ENCODE data around the gene GSAP. TPM values are rescaled to one million over a fixed set of nuclear protein-coding genes. Genes with fewer than 3 reads are reported as not detected.
A peak's percentile ranks its signal among the peaks of the same experiment; 100 is the strongest.

The GSAP gene
- total RNA-seq, 2 experiments from 2014 or later, result 0.55 TPM; not detected in 1

DNA sequence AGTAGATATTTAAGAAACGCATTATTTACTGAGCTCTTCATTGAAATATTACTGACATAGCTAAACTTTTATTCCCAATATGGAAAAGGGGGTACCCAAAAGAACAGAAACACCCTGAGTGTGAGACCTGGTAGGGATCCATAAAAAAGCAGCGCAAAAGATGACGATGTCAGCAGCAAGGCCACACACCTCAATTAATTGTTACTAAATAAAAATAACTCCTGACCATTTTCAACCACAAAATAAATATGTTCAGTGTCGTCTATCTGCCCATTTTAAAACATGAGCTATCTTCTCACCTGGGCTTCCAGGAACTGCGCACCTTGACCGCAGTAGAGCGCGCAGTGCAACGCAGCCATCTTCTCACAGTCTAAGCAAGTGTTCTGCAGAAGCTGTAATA lies 61.2 kb downstream of the GSAP start:
- no peak for DNase-seq (ENCODE audit: low spot score)
- Histone ChIP-seq H3K4me3 (ENCODE audit: low read depth, low read length, poor library complexity, severe bottlenecking) (no peak overlapping the region), H3K9me2 (ENCODE audit: insufficient read depth, low read length) (no peaks in the 10 kb centered on the region), H3K4me1 (ENCODE audit: insufficient read depth, low read length, poor library complexity, severe bottlenecking) (peaks cover 12% of the 10 kb centered on the region), H3K4me2 (ENCODE audit: low read length) (no peak overlapping the region), H3K9me3 (ENCODE audit: low read length) (no peaks in the 10 kb centered on the region), H3K36me3 (ENCODE audit: insufficient read depth, low read length) (no peaks in the 10 kb centered on the region), H3K27ac (ENCODE audit: low read depth, low read length, poor library complexity, severe bottlenecking) (no peak overlapping the region), H2AFZ (ENCODE audit: low read length) (no peak overlapping the region), H3K79me2 (ENCODE audit: insufficient read depth, low read depth, low read length) (no peaks in the 10 kb centered on the region), H4K20me1 (ENCODE audit: insufficient read depth, low read length) (no peaks in the 10 kb centered on the region)
- POLR2A ChIA-PET, result interaction anchor here (0.5 to 1.1 kb wide), 6 partner anchors 11 to 920 kb away, joined by 3 to 5 read pairs (median 3); no protein-coding TSS in a partner anchor
- CTCF ChIA-PET (ENCODE audit: unreplicated experiment), result interaction anchor here (0.6 kb wide), 1 partner anchor 23 kb away, joined by 3 read pairs; no protein-coding TSS in a partner anchor
- intact Hi-C loops (cut with micrococcal nuclease; ENCODE audit: unreplicated experiment), result loop anchor here (5.0 kb wide), 1 partner anchor 182 kb away; the partner anchor contains the start of gene PTPN12
- TF ChIP-seq, protein P1, sequence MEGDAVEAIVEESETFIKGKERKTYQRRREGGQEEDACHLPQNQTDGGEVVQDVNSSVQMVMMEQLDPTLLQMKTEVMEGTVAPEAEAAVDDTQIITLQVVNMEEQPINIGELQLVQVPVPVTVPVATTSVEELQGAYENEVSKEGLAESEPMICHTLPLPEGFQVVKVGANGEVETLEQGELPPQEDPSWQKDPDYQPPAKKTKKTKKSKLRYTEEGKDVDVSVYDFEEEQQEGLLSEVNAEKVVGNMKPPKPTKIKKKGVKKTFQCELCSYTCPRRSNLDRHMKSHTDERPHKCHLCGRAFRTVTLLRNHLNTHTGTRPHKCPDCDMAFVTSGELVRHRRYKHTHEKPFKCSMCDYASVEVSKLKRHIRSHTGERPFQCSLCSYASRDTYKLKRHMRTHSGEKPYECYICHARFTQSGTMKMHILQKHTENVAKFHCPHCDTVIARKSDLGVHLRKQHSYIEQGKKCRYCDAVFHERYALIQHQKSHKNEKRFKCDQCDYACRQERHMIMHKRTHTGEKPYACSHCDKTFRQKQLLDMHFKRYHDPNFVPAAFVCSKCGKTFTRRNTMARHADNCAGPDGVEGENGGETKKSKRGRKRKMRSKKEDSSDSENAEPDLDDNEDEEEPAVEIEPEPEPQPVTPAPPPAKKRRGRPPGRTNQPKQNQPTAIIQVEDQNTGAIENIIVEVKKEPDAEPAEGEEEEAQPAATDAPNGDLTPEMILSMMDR (conservative IDR thresholded peaks at IDR 0.05; ENCODE audit: low read length), result no peak
- no peak for TF ChIP-seq EZH2phosphoT487 (IDR thresholded peaks at IDR 0.05; ENCODE audit: borderline replicate concordance, low read depth, low read length)
- BruUV-seq (replicated peaks), result no TSS peak

DNA sequence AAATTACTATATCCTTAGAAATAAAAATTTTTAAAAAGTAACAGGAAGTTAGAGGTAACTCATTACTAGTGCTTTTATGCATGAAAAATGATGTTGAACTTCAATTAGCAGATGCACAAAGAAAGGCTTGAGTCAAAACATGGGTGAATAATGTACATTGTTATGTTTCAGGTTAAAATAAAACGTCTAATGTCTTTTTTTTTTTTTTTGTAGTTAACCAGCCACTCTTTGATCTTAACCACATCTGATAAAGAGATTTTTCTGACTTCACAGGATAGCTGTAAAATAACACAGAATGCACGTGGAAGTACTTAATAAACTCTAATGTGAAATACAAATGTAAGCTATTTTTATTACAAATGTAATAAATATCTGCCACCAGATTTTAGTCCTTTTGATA lies 61.7 kb downstream of the GSAP start:
- no peak for DNase-seq (ENCODE audit: low spot score)
- H3K4me3 ChIP-seq (ENCODE audit: low read depth, low read length, poor library complexity, severe bottlenecking), result no peak overlapping the region
- H3K4me2 ChIP-seq (ENCODE audit: low read length), result no peak overlapping the region
- no peaks in the 10 kb centered on the region for H3K79me2 ChIP-seq (ENCODE audit: insufficient read depth, low read depth, low read length)
- ChIA-PET POLR2A (interaction anchor here (0.5 to 1.1 kb wide), 5 partner anchors 12 to 921 kb away, joined by 3 to 5 read pairs (median 3); no protein-coding TSS in a partner anchor), CTCF (ENCODE audit: unreplicated experiment) (interaction anchor here (0.6 kb wide), 1 partner anchor 23 kb away, joined by 3 read pairs; no protein-coding TSS in a partner anchor)
- TF ChIP-seq, protein P1 (conservative IDR thresholded peaks at IDR 0.05; ENCODE audit: low read length), result no peak
- TF ChIP-seq EZH2phosphoT487 (IDR thresholded peaks at IDR 0.05; ENCODE audit: borderline replicate concordance, low read depth, low read length), result no peak
- no TSS peak for BruUV-seq (replicated peaks)
- intact Hi-C loops (cut with micrococcal nuclease; ENCODE audit: unreplicated experiment), result loop anchor here (5.0 kb wide), 1 partner anchor 183 kb away; the partner anchor contains the start of gene PTPN12
- no peaks in the 10 kb centered on the region for H3K9me2 ChIP-seq (ENCODE audit: insufficient read depth, low read length)
- peaks cover 12% of the 10 kb centered on the region for H3K4me1 ChIP-seq (ENCODE audit: insufficient read depth, low read length, poor library complexity, severe bottlenecking)
- no peaks in the 10 kb centered on the region for H4K20me1 ChIP-seq (ENCODE audit: insufficient read depth, low read length)
- H2AFZ ChIP-seq (ENCODE audit: low read length), result no peak overlapping the region
- no peaks in the 10 kb centered on the region for H3K36me3 ChIP-seq (ENCODE audit: insufficient read depth, low read length)
- no peaks in the 10 kb centered on the region for H3K9me3 ChIP-seq (ENCODE audit: low read length)
- H3K27ac ChIP-seq (ENCODE audit: low read depth, low read length, poor library complexity, severe bottlenecking), result no peak overlapping the region

DNA sequence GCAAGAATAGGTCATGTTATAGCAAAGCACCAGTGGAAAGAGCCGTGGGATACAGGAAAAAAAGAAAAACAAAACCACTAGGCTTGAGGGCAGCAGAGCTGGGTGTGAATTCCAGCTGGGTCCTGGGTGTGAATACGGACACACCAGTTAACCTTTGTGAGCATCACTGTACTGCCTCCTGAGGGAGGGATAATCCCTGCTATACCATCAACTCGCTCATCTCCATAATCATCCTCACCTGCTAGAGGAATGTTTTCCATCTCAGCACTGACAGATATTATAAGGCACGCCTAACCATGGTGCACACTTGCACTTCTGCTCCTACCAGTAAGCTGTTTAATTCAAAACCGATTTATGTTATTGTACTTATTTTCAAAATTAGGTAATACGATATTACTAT lies 62.2 kb downstream of the GSAP start:
- peaks cover 12% of the 10 kb centered on the region for H3K4me1 ChIP-seq (ENCODE audit: insufficient read depth, low read length, poor library complexity, severe bottlenecking)
- no peak overlapping the region for H3K4me3 ChIP-seq (ENCODE audit: low read depth, low read length, poor library complexity, severe bottlenecking)
- no peak for DNase-seq (ENCODE audit: low spot score)
- no peaks in the 10 kb centered on the region for H3K9me3 ChIP-seq (ENCODE audit: low read length)
- H4K20me1 ChIP-seq (ENCODE audit: insufficient read depth, low read length), result no peaks in the 10 kb centered on the region
- intact Hi-C loops (cut with micrococcal nuclease; ENCODE audit: unreplicated experiment), result loop anchor here (5.0 kb wide), 1 partner anchor 183 kb away; the partner anchor contains the start of gene PTPN12
- no TSS peak for BruUV-seq (replicated peaks)
- TF ChIP-seq, protein P1 (conservative IDR thresholded peaks at IDR 0.05; ENCODE audit: low read length), result no peak
- no peak for TF ChIP-seq EZH2phosphoT487 (IDR thresholded peaks at IDR 0.05; ENCODE audit: borderline replicate concordance, low read depth, low read length)
- H3K9me2 ChIP-seq (ENCODE audit: insufficient read depth, low read length), result no peaks in the 10 kb centered on the region
- ChIA-PET POLR2A (interaction anchor here (1.1 kb wide), 1 partner anchor 12 kb away, joined by 3 read pairs; no protein-coding TSS in a partner anchor), CTCF (ENCODE audit: unreplicated experiment) (no interaction called here)
- H2AFZ ChIP-seq (ENCODE audit: low read length), result 0 out of 2 replicates have a peak overlapping the region, but pooled peaks have one; percentile 17
- no peaks in the 10 kb centered on the region for H3K36me3 ChIP-seq (ENCODE audit: insufficient read depth, low read length)
- no peak overlapping the region for H3K27ac ChIP-seq (ENCODE audit: low read depth, low read length, poor library complexity, severe bottlenecking)
- H3K4me2 ChIP-seq (ENCODE audit: low read length), result no peak overlapping the region
- no peaks in the 10 kb centered on the region for H3K79me2 ChIP-seq (ENCODE audit: insufficient read depth, low read depth, low read length)

Measured in OCI-LY7 (cell line).